Fibroblast of skin of left biceps (primary cell): ENCODE results near the gene CHN2.

Experiments used
- DNase-seq, 2 experiments: peaks; one replicate each; pipeline ENCODE4 v3.0.0-alpha.2; 2013; ENCODE audit warnings: low read depth in 2 of 2

CHN2 gene

GRCh38 chr7:29360633-29361625 is 166.4 kb downstream of the CHN2 start:
- no peak for DNase-seq

- DNase-seq = no peak
Observed at GRCh38 chr7:29362380-29362779, 167.8 kb downstream of the CHN2 start.

- no peak for DNase-seq
Observed at GRCh38 chr7:29363636-29364425, 169.3 kb downstream of the CHN2 start.

GRCh38 chr7:29364661-29365060 is 170.1 kb downstream of the CHN2 start:
- DNase-seq = no peak

- no peak for DNase-seq
Observed at GRCh38 chr7:29365423-29365822, 170.8 kb downstream of the CHN2 start.

- DNase-seq = no peak
Observed at GRCh38 chr7:29367784-29368183, 173.2 kb downstream of the CHN2 start.

- DNase-seq = no peak
Observed at GRCh38 chr7:29369909-29370488, 175.4 kb downstream of the CHN2 start.

- DNase-seq = no peak
Observed at GRCh38 chr7:29370531-29371314, 176.1 kb downstream of the CHN2 start.

- DNase-seq = no peak
Observed at GRCh38 chr7:29371472-29371871, 176.9 kb downstream of the CHN2 start.

GRCh38 chr7:29372351-29373090 is 177.9 kb downstream of the CHN2 start:
- peak; percentile 9 to 10 for DNase-seq

- DNase-seq = no peak
Observed at GRCh38 chr7:29375641-29376562, 181.3 kb downstream of the CHN2 start.

- no peak for DNase-seq
Observed at GRCh38 chr7:29377718-29378117, 183.1 kb downstream of the CHN2 start.

- no peak for DNase-seq
Observed at GRCh38 chr7:29379551-29379950, 185.0 kb downstream of the CHN2 start.

- no peak for DNase-seq
Observed at GRCh38 chr7:29381206-29382094, 186.9 kb downstream of the CHN2 start.

- no peak for DNase-seq
Observed at GRCh38 chr7:29384277-29384676, 189.7 kb downstream of the CHN2 start.

GRCh38 chr7:29385214-29385814 is 190.7 kb downstream of the CHN2 start:
- DNase-seq = no peak

GRCh38 chr7:29386196-29386765 is 191.7 kb downstream of the CHN2 start:
- DNase-seq = no peak

- DNase-seq = no peak
Observed at GRCh38 chr7:29391262-29391661, 196.7 kb downstream of the CHN2 start.
